SK-N-SH (cell line): Measurements from ENCODE around the gene AKR1C4.

Experiments used
- CTCF ChIP-seq: fragments of 200-600 bp; sonication (generic); IDR thresholded peaks from 2 replicates; pipeline ENCODE4 v1.6.1; 2017; ENCODE audit warnings: antibody characterized with exemption, mild to moderate bottlenecking, moderate library complexity
- NRF1 ChIP-seq: IDR thresholded peaks from 2 replicates; pipeline ENCODE4 v1.6.1; 2012; ENCODE audit warnings: low read depth, mild to moderate bottlenecking, low read length
- POLR2AphosphoS5 ChIP-seq: IDR thresholded peaks from 2 replicates; pipeline ENCODE4 v1.6.1; 2012; ENCODE audit warnings: low read depth, low read length

- TF ChIP-seq CTCF (no peak), NRF1 (no peak), POLR2AphosphoS5 (no peak)
Observed at GRCh38 chr10:5198386-5198785, 1.7 kb downstream of the AKR1C4 start.
